PFSK-1 (cell line): ENCODE measurements around the gene KRTAP4-7.
"Not testable (repeated sequence)": the region's sequence is repeated elsewhere in the genome, so short reads cannot be mapped to it uniquely, and the experiment has no call there.

ENCODE experiments used
- FOXP2 ChIP-seq: optimal IDR thresholded peaks from 2 replicates; pipeline ENCODE3; 2011; ENCODE audit warnings: borderline replicate concordance, control low read depth, inconsistent platforms; ENCODE audit not compliant: insufficient read depth; ENCODE audit errors: extremely low read length, extremely low read depth
- POLR2AphosphoS5 ChIP-seq: IDR thresholded peaks from 2 replicates; pipeline ENCODE4 v1.6.1; 2012; ENCODE audit warnings: low read depth, mild to moderate bottlenecking, control low read depth, low read length, moderate library complexity
- REST ChIP-seq, 2 experiments: IDR thresholded peaks; 2 replicates each; pipeline versions ENCODE4 v1.6.1 to v1.8.0; 2011 to 2012; ENCODE audit warnings: low read depth in 2 of 2, low read length in 2 of 2, control low read depth in 1 of 2, inconsistent platforms in 1 of 2, mild to moderate bottlenecking in 1 of 2, moderate library complexity in 1 of 2; ENCODE audit not compliant: insufficient read depth in 1 of 2
- SIN3A ChIP-seq: IDR thresholded peaks from 2 replicates; pipeline ENCODE4 v1.6.1; 2012; ENCODE audit warnings: mild to moderate bottlenecking, low read length, moderate library complexity, borderline replicate concordance; ENCODE audit not compliant: insufficient read depth
- TAF1 ChIP-seq: IDR thresholded peaks from 2 replicates; pipeline ENCODE4 v1.6.1; 2012; ENCODE audit warnings: low read length, control low read depth, borderline replicate concordance; ENCODE audit not compliant: insufficient read depth

Gene KRTAP4-7

GRCh38 chr17:41117846-41118386 lies 34.0 kb downstream of the KRTAP4-7 start, which contains the start of gene KRTAP4-11:
Gene KRTAP4-11, minus strand, starts transcription at chr17:41118373. Its CDS starts 58 bp downstream, at chr17:41118315.
- TF ChIP-seq TAF1; REST (IDR thresholded peaks at IDR 0.05; ENCODE audit: insufficient read depth in 1 of 2, low read depth in 2 of 2, low read length in 2 of 2); POLR2AphosphoS5: not testable (repeated sequence)

GRCh38 chr17:41118721-41119120 lies 34.8 kb downstream of the KRTAP4-7 start:
- TF ChIP-seq TAF1: no peak
- TF ChIP-seq FOXP2: no peak
- TF ChIP-seq REST (IDR thresholded peaks at IDR 0.05; ENCODE audit: insufficient read depth in 1 of 2, low read depth in 2 of 2, low read length in 2 of 2): no peak
- no peak for TF ChIP-seq POLR2AphosphoS5
- no peak for TF ChIP-seq SIN3A

GRCh38 chr17:41121742-41122141 lies 37.8 kb downstream of the KRTAP4-7 start:
- TF ChIP-seq REST (IDR thresholded peaks at IDR 0.05; ENCODE audit: insufficient read depth in 1 of 2, low read depth in 2 of 2, low read length in 2 of 2) (no peak), POLR2AphosphoS5 (no peak), SIN3A (no peak), FOXP2 (no peak), TAF1 (no peak)

DNA sequence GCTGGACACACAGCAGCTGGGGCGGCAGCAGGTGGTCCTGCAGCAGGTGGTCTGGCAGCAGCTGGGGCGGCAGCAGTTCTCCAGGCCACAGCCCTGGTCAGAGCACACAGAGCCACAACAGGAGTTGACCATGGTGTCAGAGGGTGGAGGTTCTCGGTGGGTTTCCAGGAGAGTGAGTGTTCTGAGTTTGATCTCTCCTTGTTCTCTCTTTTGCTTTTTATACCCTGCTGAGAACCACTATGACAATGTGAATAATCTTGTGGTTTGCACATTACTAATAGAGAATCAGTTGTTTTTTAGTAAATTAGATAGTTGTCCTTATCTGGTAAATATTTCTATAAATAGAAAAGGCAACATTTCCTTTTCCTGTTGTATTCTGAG lies 40.0 kb downstream of the KRTAP4-7 start, which contains the start of gene KRTAP4-12:
TSS of gene KRTAP4-12 (minus strand) at position 192 of the 381 bp plus-strand sequence. CDS start at position 132, 60 bp downstream.
- not testable (repeated sequence) for TF ChIP-seq TAF1; REST (IDR thresholded peaks at IDR 0.05; ENCODE audit: insufficient read depth in 1 of 2, low read depth in 2 of 2, low read length in 2 of 2); POLR2AphosphoS5

- TF ChIP-seq FOXP2 (no peak), REST (IDR thresholded peaks at IDR 0.05; ENCODE audit: insufficient read depth in 1 of 2, low read depth in 2 of 2, low read length in 2 of 2) (no peak), TAF1 (no peak), SIN3A (no peak), POLR2AphosphoS5 (no peak)
These were observed 41.1 kb downstream of the KRTAP4-7 start for GRCh38 chr17:41125064-41125463.
